Stomach (tissue), 9 donors: ENCODE results near the gene REEP6. TPM values are rescaled to one million over a fixed set of nuclear protein-coding genes. Genes with fewer than 3 reads are reported as not detected.

Experiments used
- DNase-seq, 2 donors: peaks; one replicate each; pipeline versions ENCODE4 v3.0.0 to v3.0.0-alpha.2; 2013 to 2019
- H3K27ac ChIP-seq, 5 donors: fragments of 200-600 bp in 4 of 5; sonication (generic) in 4 of 5; one replicate each; pipeline ENCODE4 v1.5.1; 2013 to 2019; ENCODE audit warnings: mild to moderate bottlenecking in 1 of 5, moderate library complexity in 1 of 5
- H3K27me3 ChIP-seq, 3 donors: fragments of 200-600 bp; sonication (generic); one replicate each; pipeline ENCODE4 v1.5.1; 2017 to 2019; ENCODE audit warnings: mixed run types in 1 of 3
- H3K36me3 ChIP-seq, 4 donors: fragments of 200-600 bp; sonication (generic); 1 replicate in 3 of 4; 2 replicates in 1 of 4; pipeline ENCODE4 v1.5.1; 2016 to 2019
- H3K4me1 ChIP-seq, 4 donors: fragments of 200-600 bp; sonication (generic); one replicate each; pipeline ENCODE4 v1.5.1; 2016 to 2019
- H3K4me3 ChIP-seq, 4 donors: fragments of 200-600 bp; sonication (generic) in 3 of 4; one replicate each; pipeline ENCODE4 v1.5.1; 2016 to 2019; ENCODE audit warnings: mild to moderate bottlenecking in 1 of 4
- H3K9me3 ChIP-seq, 4 donors: fragments of 200-600 bp; sonication (generic); one replicate each; pipeline ENCODE4 v1.5.1; 2016 to 2019
- CTCF ChIP-seq, 7 experiments: fragments of 450-650 bp in 4 of 7; fragments of 200-600 bp in 3 of 7; sonication (generic) in 3 of 7; IDR thresholded peaks; one replicate each; pipeline ENCODE4 v1.5.1; 2016 to 2019; ENCODE audit warnings: antibody characterized with exemption in 7 of 7, control low read depth in 2 of 7, mild to moderate bottlenecking in 1 of 7
- EP300 ChIP-seq: sonication (generic); formaldehyde crosslinking; IDR thresholded peaks from one replicate; pipeline ENCODE4 v1.6.1; 2017; ENCODE audit warnings: antibody characterized with exemption
- POLR2A ChIP-seq, 4 donors: fragments of 450-650 bp; IDR thresholded peaks; one replicate each; pipeline ENCODE4 v1.6.1; 2016; ENCODE audit warnings: antibody characterized with exemption in 4 of 4, control low read depth in 2 of 4, mild to moderate bottlenecking in 1 of 4, moderate library complexity in 1 of 4
- POLR2AphosphoS5 ChIP-seq, 3 donors: sonication (generic); formaldehyde crosslinking; IDR thresholded peaks; one replicate each; pipeline ENCODE4 v1.6.1; 2016; ENCODE audit warnings: antibody characterized with exemption in 3 of 3
- WGBS, 5 donors: extraction: QIAGEN DNeasy Blood & Tissue Kit in 3 of 5; methylation state at CpG; one replicate each; pipeline versions ENCODE4 v1.1.5 to v1.1.7; 2013 to 2018; 5-methylcytosine and 5-hydroxymethylcytosine counted together
- intact Hi-C: fragments of 100-400 bp; cut with DNase I; formaldehyde crosslinking; loops from one replicate; pipeline ENCODE4 v1.15.1; 2023; ENCODE audit warnings: low total_unique reads
- polyA plus RNA-seq, 3 donors: library from polyadenylated mRNA; stranded (reverse); fragments of 200-250 nt; gene quantifications; one replicate each; pipeline ENCODE4 v1.2.3, GENCODE V29; 2013
- total RNA-seq, 5 donors: library from RNA; depleted of rRNA; stranded (reverse); fragments of >200 nt; gene quantifications; one replicate each; pipeline versions ENCODE4 v1.1.0 to v1.2.3, GENCODE V29; 2014 to 2016
- donor health status: healthy with polysubstance abuse.
- donor health status: Bipolar disorder and iron deficiency.
- donor health status: healthy.

REEP6 gene
- total and polyA plus RNA-seq, 8 donors, result 3.5 to 24.3 (median 6.1) TPM; not detected in 3

DNA sequence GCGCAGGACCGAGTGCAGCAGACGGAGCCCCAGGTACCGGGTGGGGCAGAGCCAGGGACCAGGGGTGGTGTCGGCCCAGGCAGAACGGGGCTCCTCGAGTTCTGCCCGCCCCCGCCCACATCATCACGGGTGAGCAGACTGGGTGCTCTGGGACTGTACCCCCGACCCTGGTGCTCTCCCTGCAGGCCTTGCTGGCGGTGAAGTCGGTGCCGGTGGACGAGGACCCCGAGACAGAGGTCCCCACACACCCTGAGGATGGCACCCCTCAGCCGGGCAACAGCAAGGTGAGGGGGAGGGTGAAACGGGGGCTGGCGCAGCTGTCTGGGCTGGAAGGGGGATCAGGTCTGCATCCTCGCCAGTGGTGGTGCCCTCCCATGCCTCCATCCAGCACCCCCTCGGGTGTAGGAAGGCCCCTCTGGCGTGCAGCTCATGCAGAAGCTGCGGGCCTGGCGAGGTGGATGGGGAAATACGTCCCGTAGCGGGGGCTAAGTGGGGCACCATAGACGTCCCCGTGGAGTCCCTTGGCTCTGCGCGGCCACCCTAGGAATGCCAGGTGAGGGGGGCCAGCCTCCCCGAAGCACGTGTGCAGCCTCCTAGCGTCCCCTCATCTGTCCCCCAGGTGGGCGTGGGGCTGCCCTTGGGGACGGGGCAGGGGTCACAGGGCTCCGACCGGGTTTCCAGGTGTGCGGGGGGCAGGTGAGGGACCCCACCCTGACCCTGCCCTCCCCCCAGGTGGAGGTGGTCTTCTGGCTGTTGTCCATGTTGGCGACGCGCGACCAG is 34.7 kb upstream of the REEP6 start:
- peaks cover 18 to 49% (median 43%) of the 10 kb centered on the region in 4 donors for H3K4me1 ChIP-seq
- no peak overlapping the region for H3K4me3 ChIP-seq
- H3K9me3 ChIP-seq, result no peaks in the 10 kb centered on the region
- H3K27ac ChIP-seq, result no peak overlapping the region
- no peak for DNase-seq
- TF ChIP-seq POLR2AphosphoS5 (IDR thresholded peaks at IDR 0.05) (no peak), CTCF (IDR thresholded peaks at IDR 0.05) (no peak), POLR2A (IDR thresholded peaks at IDR 0.05) (no peak), EP300 (no peak)
- intact Hi-C loops, result no loop called here
- WGBS, 5 donors, result 21 to 50% (median 28%) methylated on average over 25 to 43 of the region's 43 CpGs
- peaks cover 33 to 98% (median 67%) of the 10 kb centered on the region in 3 donors for H3K27me3 ChIP-seq
- peaks cover 7 to 18% (median 13%) of the 10 kb centered on the region in 4 donors for H3K36me3 ChIP-seq

- TF ChIP-seq POLR2A (IDR thresholded peaks at IDR 0.05) (no peak), EP300 (no peak), POLR2AphosphoS5 (IDR thresholded peaks at IDR 0.05) (no peak), CTCF (IDR thresholded peaks at IDR 0.05) (no peak)
- Histone ChIP-seq H3K27me3 (peaks cover 26 to 89% (median 59%) of the 10 kb centered on the region in 3 donors), H3K9me3 (no peaks in the 10 kb centered on the region), H3K4me3 (no peak overlapping the region), H3K27ac (no peak overlapping the region), H3K4me1 (peaks cover 18 to 49% (median 43%) of the 10 kb centered on the region in 4 donors), H3K36me3 (peaks cover 7 to 18% (median 15%) of the 10 kb centered on the region in 4 donors)
- intact Hi-C loops, result no loop called here
- WGBS, 5 donors, result 11 to 39% (median 16%) methylated on average over 16 to 48 of the region's 48 CpGs
- no peak for DNase-seq
These were observed 33.8 kb upstream of the REEP6 start for GRCh38 chr19:1457031-1457739.

GRCh38 chr19:1457892-1458291 is 33.1 kb upstream of the REEP6 start:
- Histone ChIP-seq H3K9me3 (no peaks in the 10 kb centered on the region), H3K4me1 (peaks cover 18 to 43% (median 42%) of the 10 kb centered on the region in 4 donors), H3K27ac (no peak overlapping the region), H3K36me3 (peaks cover 7 to 18% (median 15%) of the 10 kb centered on the region in 4 donors), H3K27me3 (peaks cover 18 to 82% (median 52%) of the 10 kb centered on the region in 3 donors), H3K4me3 (no peak overlapping the region)
- no peak for DNase-seq
- intact Hi-C loops, result no loop called here
- no peak for TF ChIP-seq POLR2A (IDR thresholded peaks at IDR 0.05)
- TF ChIP-seq CTCF (IDR thresholded peaks at IDR 0.05), result no peak
- TF ChIP-seq EP300, result no peak
- no peak for TF ChIP-seq POLR2AphosphoS5 (IDR thresholded peaks at IDR 0.05)
- 75 to 100% (median 81%) methylated on average over 3 to 16 of the region's 16 CpGs for WGBS, 5 donors

DNA sequence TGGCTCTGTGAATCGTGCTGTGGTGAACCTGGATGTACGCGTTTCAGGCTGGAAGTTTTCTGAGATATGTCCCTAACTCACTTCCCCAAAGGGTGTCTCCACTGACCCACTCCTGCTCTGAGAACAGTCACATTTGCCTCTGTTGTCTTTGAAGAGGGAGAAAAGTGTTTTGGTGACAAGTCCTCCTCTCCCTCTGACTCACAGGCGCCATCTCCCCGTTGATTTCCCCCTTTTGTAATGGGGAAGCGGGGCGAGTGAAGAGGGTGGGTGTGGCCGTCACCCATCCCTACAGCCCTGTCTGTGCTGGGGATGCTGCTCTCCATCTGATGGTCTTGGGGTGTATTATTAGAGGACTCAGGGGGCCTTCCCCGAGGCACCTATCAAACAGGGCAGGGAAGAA is 31.5 kb upstream of the REEP6 start:
- WGBS, 5 donors, result 73 to 87% (median 80%) methylated on average over 9 of the region's 9 CpGs
- peaks cover 6 to 31% (median 28%) of the 10 kb centered on the region in 4 donors for H3K4me1 ChIP-seq
- H3K36me3 ChIP-seq, result peaks cover 7 to 18% (median 15%) of the 10 kb centered on the region in 4 donors
- peaks cover 9 to 69% (median 39%) of the 10 kb centered on the region in 3 donors for H3K27me3 ChIP-seq
- H3K4me3 ChIP-seq, result no peak overlapping the region
- H3K27ac ChIP-seq, result no peak overlapping the region
- intact Hi-C loops, result no loop called here
- no peak for DNase-seq
- TF ChIP-seq EP300 (no peak), POLR2A (IDR thresholded peaks at IDR 0.05) (no peak), CTCF (IDR thresholded peaks at IDR 0.05) (no peak), POLR2AphosphoS5 (IDR thresholded peaks at IDR 0.05) (no peak)
- H3K9me3 ChIP-seq, result no peaks in the 10 kb centered on the region
